HEK293 (cell line): ENCODE data around the gene SPECC1L.

Source experiments
- CTCF ChIA-PET: fragments of 350-600 bp; formaldehyde crosslinking; extraction: SDS; loops from one replicate; lab custom pipeline; 2021; ENCODE audit warnings: antibody characterized with exemption; lab: Yijun Ruan, JAX
- POLR2A ChIA-PET: fragments of 300-600 bp; formaldehyde crosslinking; extraction: SDS; loops from one replicate; lab custom pipeline; 2020; ENCODE audit warnings: antibody characterized with exemption, inconsistent platforms; lab: Yijun Ruan, JAX
- H3K27ac ChIP-seq: fragments of 200-500 bp; sonication (Bioruptor generic); 2 replicates; pipeline ENCODE4 v1.5.1; 2014; ENCODE audit warnings: low read depth, low read length, control low read depth, inconsistent platforms; ENCODE audit errors: extremely low read depth
- H3K36me3 ChIP-seq, 2 experiments: fragments of 200-500 bp in 1 of 2; sonication (Bioruptor generic) in 1 of 2; 1 replicate in 1 of 2; 2 replicates in 1 of 2; pipeline ENCODE4 v1.5.1; 2014 to 2017; ENCODE audit warnings: inconsistent platforms in 2 of 2, low read length in 2 of 2; ENCODE audit not compliant: control insufficient read depth in 2 of 2, insufficient read depth in 1 of 2
- H3K4me1 ChIP-seq: fragments of 200-500 bp; sonication (Bioruptor generic); 2 replicates; pipeline ENCODE4 v1.5.1; 2014; ENCODE audit warnings: mild to moderate bottlenecking, low read length, inconsistent platforms; ENCODE audit not compliant: control insufficient read depth, insufficient read depth
- H3K4me3 ChIP-seq: 2 replicates; pipeline ENCODE4 v1.5.1; 2011; ENCODE audit warnings: low read depth, mild to moderate bottlenecking, control low read depth, low read length, moderate library complexity
- H3K9me3 ChIP-seq: fragments of 200-500 bp; sonication (Bioruptor generic); 2 replicates; pipeline ENCODE4 v1.5.1; 2014; ENCODE audit warnings: low read depth, low read length, inconsistent platforms; ENCODE audit not compliant: control insufficient read depth, insufficient read depth
- BCL11B ChIP-seq: fragments of 450-650 bp; formaldehyde crosslinking; IDR thresholded peaks from 2 replicates; pipeline ENCODE4 v1.5.1; 2016; ENCODE audit warnings: low read depth, missing biosample characterization, missing genetic modification characterization
- HOXC10 ChIP-seq: sonication (generic); formaldehyde crosslinking; IDR thresholded peaks from 2 replicates; pipeline ENCODE4 v1.8.1; 2023; ENCODE audit warnings: mild to moderate bottlenecking, missing genetic modification reagents
- INSM2 ChIP-seq: fragments of 450-650 bp; formaldehyde crosslinking; IDR thresholded peaks from 2 replicates; pipeline ENCODE4 v1.5.1; 2016; ENCODE audit warnings: missing biosample characterization, missing genetic modification characterization
- KLF1 ChIP-seq: fragments of 450-650 bp; formaldehyde crosslinking; IDR thresholded peaks from 2 replicates; pipeline ENCODE4 v1.5.1; 2016; ENCODE audit warnings: missing biosample characterization, missing genetic modification characterization
- REPIN1 ChIP-seq: fragments of 450-650 bp; formaldehyde crosslinking; IDR thresholded peaks from 2 replicates; pipeline ENCODE4 v1.5.1; 2017; ENCODE audit warnings: missing biosample characterization, missing genetic modification characterization, low read depth
- REST ChIP-seq: fragments of 450-650 bp; formaldehyde crosslinking; IDR thresholded peaks from 2 replicates; pipeline ENCODE4 v1.5.1; 2016; ENCODE audit warnings: missing biosample characterization, missing genetic modification characterization
- SETDB1 ChIP-seq: IDR thresholded peaks from one replicate; pipeline ENCODE4 v1.6.1; 2017; ENCODE audit warnings: mild to moderate bottlenecking, low read length, moderate library complexity, mixed read lengths; ENCODE audit not compliant: insufficient read length
- ZBTB11 ChIP-seq: fragments of 450-650 bp; formaldehyde crosslinking; conservative IDR thresholded peaks from 2 replicates; pipeline ENCODE4 v1.5.1; 2016; ENCODE audit warnings: low read depth, missing biosample characterization, missing genetic modification characterization
- ZBTB21 ChIP-seq: fragments of 450-650 bp; formaldehyde crosslinking; IDR thresholded peaks from 2 replicates; pipeline ENCODE4 v1.5.1; 2017; ENCODE audit warnings: missing biosample characterization, missing genetic modification characterization
- ZNF121 ChIP-seq: fragments of 450-650 bp; formaldehyde crosslinking; IDR thresholded peaks from 2 replicates; pipeline ENCODE4 v1.5.1; 2016; ENCODE audit warnings: missing biosample characterization, missing genetic modification characterization
- ZNF138 ChIP-seq: fragments of 450-650 bp; formaldehyde crosslinking; IDR thresholded peaks from 2 replicates; pipeline ENCODE4 v1.5.1; 2016; ENCODE audit warnings: missing biosample characterization, missing genetic modification characterization, borderline replicate concordance
- ZNF174 ChIP-seq: fragments of 450-650 bp; formaldehyde crosslinking; IDR thresholded peaks from 2 replicates; pipeline ENCODE4 v1.5.0; 2017; ENCODE audit warnings: missing biosample characterization, mild to moderate bottlenecking, missing genetic modification characterization
- ZNF184 ChIP-seq: fragments of 450-650 bp; IDR thresholded peaks from 2 replicates; pipeline ENCODE4 v1.5.1; 2018; ENCODE audit warnings: missing biosample characterization, mild to moderate bottlenecking, missing genetic modification characterization
- ZNF19 ChIP-seq: fragments of 450-650 bp; formaldehyde crosslinking; IDR thresholded peaks from 2 replicates; pipeline ENCODE4; 2016; ENCODE audit warnings: missing biosample characterization, missing genetic modification characterization, low read depth
- ZNF26 ChIP-seq: fragments of 450-650 bp; formaldehyde crosslinking; IDR thresholded peaks from 2 replicates; pipeline ENCODE4 v1.5.1; 2016; ENCODE audit warnings: missing biosample characterization, missing genetic modification characterization
- ZNF280D ChIP-seq: fragments of 450-650 bp; formaldehyde crosslinking; IDR thresholded peaks from 2 replicates; pipeline ENCODE4 v1.5.1; 2016; ENCODE audit warnings: missing biosample characterization, missing genetic modification characterization
- ZNF302 ChIP-seq: fragments of 450-650 bp; formaldehyde crosslinking; IDR thresholded peaks from 2 replicates; pipeline ENCODE4 v1.5.1; 2016; ENCODE audit warnings: missing biosample characterization, missing genetic modification characterization, low read depth
- ZNF324 ChIP-seq: fragments of 450-650 bp; formaldehyde crosslinking; IDR thresholded peaks from 2 replicates; pipeline ENCODE4 v1.5.1; 2016; ENCODE audit warnings: missing biosample characterization, missing genetic modification characterization
- ZNF416 ChIP-seq: fragments of 450-650 bp; formaldehyde crosslinking; IDR thresholded peaks from 2 replicates; pipeline ENCODE4 v1.5.1; 2016; ENCODE audit warnings: missing biosample characterization, missing genetic modification characterization
- ZNF639 ChIP-seq: fragments of 450-650 bp; formaldehyde crosslinking; IDR thresholded peaks from 2 replicates; pipeline ENCODE4 v1.5.1; 2016; ENCODE audit warnings: missing biosample characterization, missing genetic modification characterization
- ZNF677 ChIP-seq: fragments of 450-650 bp; IDR thresholded peaks from 2 replicates; pipeline ENCODE4 v1.5.0; 2018; ENCODE audit warnings: missing biosample characterization, mild to moderate bottlenecking, missing genetic modification characterization, moderate library complexity

Gene SPECC1L

GRCh38 chr22:24324137-24324536 is 53.5 kb downstream of the SPECC1L start (continued):
- no peak for TF ChIP-seq ZNF677
- TF ChIP-seq ZNF302 (tag by site-specific recombination) = no peak
- TF ChIP-seq ZNF184 (tag by site-specific recombination) = no peak
- TF ChIP-seq REPIN1 (tag by site-specific recombination) = no peak
- TF ChIP-seq SETDB1 = no peak
- TF ChIP-seq ZNF639 = no peak

- ChIA-PET CTCF (interaction anchor here (0.6 to 1.6 kb wide), 6 partner anchors 10 to 197 kb away, joined by 3 to 8 read pairs (median 4); no protein-coding TSS in a partner anchor), POLR2A (interaction anchor here (0.6 kb wide), 1 partner anchor 181 kb away, joined by 3 read pairs; no protein-coding TSS in a partner anchor)
- no peak overlapping the region for H3K27ac ChIP-seq
- no peaks in the 10 kb centered on the region for H3K9me3 ChIP-seq
- H3K4me1 ChIP-seq = peaks cover 3% of the 10 kb centered on the region; the same call in 1 of the 2 replicates
- peaks cover 39 to 82% of the 10 kb centered on the region in 2 experiments for H3K36me3 ChIP-seq
- H3K4me3 ChIP-seq = no peak overlapping the region
- TF ChIP-seq ZNF324 = no peak
- TF ChIP-seq ZNF280D (tag by site-specific recombination) = no peak
- TF ChIP-seq ZNF416 (tag by site-specific recombination) = no peak
- TF ChIP-seq REST (tag by site-specific recombination) = peak; percentile 56; the same call in 1 of the 2 replicates
- no peak for TF ChIP-seq BCL11B
- no peak for TF ChIP-seq KLF1 (tag by site-specific recombination)
- 0 out of 2 replicates have a peak, but pooled peaks have one; percentile 59 for TF ChIP-seq ZNF19 (tag by site-specific recombination)
- peak; percentile 19; the same call in 1 of the 2 replicates for TF ChIP-seq ZBTB21 (tag by site-specific recombination)
- 0 out of 2 replicates have a peak, but pooled peaks have one; percentile 68 for TF ChIP-seq ZNF138 (tag by site-specific recombination)
- no peak for TF ChIP-seq HOXC10 (CRISPR knock-in tag)
- peak; percentile 57; the same call in 1 of the 2 replicates for TF ChIP-seq ZNF121 (tag by site-specific recombination)
- no peak for TF ChIP-seq ZNF26 (tag by site-specific recombination)
- TF ChIP-seq ZBTB11 (tag by site-specific recombination) = peak; percentile 80
- no peak for TF ChIP-seq INSM2 (tag by site-specific recombination)
- no peak for TF ChIP-seq ZNF174 (tag by site-specific recombination)
Measured at GRCh38 chr22:24325105-24325757, 54.6 kb downstream of the SPECC1L start.
